Lower leg skin (tissue), 3 donors: ENCODE results near the gene ANKRD49.

Experiments
- POLR2A ChIP-seq, 2 donors: fragments of 450-650 bp; IDR thresholded peaks; one replicate each; pipeline ENCODE4 v1.6.1; 2016 to 2017; ENCODE audit warnings: antibody characterized with exemption in 2 of 2, mild to moderate bottlenecking in 1 of 2, moderate library complexity in 1 of 2
- TF ChIP-seq, protein P1 (sequence below), 3 donors: fragments of 450-650 bp; IDR thresholded peaks; one replicate each; pipeline ENCODE4 v1.5.1; 2016; ENCODE audit warnings: antibody characterized with exemption in 3 of 3, mild to moderate bottlenecking in 3 of 3, moderate library complexity in 2 of 3

DNA sequence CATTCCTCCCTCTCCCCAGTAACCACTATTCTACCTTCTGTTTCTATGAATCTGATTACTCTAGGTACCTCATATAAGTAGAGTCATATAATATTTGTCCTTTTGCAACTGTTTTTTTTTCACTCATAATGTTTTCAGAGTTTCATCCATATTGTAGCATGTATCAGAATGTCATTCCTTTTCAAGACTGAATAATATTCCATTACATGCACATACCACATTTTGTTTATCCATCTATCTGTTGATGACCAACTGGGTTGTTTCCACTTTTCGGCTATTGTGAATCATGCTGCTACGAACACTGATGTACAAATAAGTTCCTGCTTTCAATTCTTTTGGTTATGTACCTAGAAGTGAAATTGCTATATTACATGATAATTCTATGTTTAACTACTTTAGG lies 40.8 kb upstream of the ANKRD49 start:
- TF ChIP-seq, protein P1, sequence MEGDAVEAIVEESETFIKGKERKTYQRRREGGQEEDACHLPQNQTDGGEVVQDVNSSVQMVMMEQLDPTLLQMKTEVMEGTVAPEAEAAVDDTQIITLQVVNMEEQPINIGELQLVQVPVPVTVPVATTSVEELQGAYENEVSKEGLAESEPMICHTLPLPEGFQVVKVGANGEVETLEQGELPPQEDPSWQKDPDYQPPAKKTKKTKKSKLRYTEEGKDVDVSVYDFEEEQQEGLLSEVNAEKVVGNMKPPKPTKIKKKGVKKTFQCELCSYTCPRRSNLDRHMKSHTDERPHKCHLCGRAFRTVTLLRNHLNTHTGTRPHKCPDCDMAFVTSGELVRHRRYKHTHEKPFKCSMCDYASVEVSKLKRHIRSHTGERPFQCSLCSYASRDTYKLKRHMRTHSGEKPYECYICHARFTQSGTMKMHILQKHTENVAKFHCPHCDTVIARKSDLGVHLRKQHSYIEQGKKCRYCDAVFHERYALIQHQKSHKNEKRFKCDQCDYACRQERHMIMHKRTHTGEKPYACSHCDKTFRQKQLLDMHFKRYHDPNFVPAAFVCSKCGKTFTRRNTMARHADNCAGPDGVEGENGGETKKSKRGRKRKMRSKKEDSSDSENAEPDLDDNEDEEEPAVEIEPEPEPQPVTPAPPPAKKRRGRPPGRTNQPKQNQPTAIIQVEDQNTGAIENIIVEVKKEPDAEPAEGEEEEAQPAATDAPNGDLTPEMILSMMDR (IDR thresholded peaks at IDR 0.05): no peak
- no peak for TF ChIP-seq POLR2A (IDR thresholded peaks at IDR 0.05)
